AG09309 (cell line): Measurements from ENCODE around the gene FN1.

ENCODE experiments used
- DNase-seq: peaks from one replicate; pipeline ENCODE4 v3.0.0-alpha.2; 2010; ENCODE audit warnings: low read depth
- H3K4me3 ChIP-seq: 2 replicates; pipeline ENCODE4 v1.5.1; 2011; ENCODE audit warnings: mild to moderate bottlenecking, low read depth, low read length, moderate library complexity; ENCODE audit not compliant: control insufficient read depth
- TF ChIP-seq, protein P1 (sequence below): IDR thresholded peaks from 2 replicates; pipeline ENCODE4 v1.5.1; 2011; ENCODE audit warnings: mild to moderate bottlenecking, low read depth, low read length, inconsistent platforms; ENCODE audit not compliant: insufficient read depth, control insufficient read depth; ENCODE audit errors: missing control alignments

Gene FN1

DNA sequence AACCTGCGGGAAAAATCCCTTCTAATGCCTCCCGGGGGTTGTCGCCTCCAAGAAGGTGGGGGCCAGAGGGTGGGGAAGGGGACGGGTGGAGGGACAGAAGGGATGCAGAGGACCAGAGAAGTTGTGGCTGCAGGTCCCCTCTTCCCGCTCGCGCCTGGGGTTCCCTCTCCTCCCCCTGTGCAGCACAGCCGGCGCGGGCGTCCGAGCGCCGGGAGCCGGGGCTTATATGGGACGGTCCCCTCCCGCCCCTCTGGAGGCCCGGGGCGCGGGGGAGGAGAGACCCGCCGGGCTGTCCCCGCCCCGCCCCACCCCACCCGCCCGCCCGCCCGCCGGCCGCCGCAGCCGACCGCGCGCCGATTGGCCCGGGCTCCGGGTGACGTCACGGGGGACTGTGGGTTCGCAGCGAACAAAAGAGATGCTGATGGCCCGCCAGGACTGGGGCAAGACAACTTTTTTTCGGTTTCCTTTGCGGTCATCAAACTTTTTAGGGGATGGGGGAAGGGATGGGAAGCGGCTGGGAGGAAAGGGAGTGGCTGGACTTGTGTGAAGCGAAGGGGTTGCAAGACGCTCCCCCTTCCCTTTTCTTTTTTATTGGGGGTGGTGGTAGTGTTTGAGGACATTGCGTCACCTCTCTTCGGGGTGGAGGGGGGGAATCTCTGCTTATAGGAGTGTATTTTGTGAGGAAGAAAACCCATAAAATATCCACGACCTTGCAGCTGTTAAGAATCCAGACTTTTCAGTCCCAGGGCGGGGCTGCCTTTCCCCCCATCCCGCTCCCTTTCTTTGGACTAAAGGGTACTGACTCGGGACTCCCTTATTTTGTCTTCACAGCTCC is at the start of gene FN1:
Gene FN1 (minus strand): TSS at position 199 of the 835 bp plus-strand sequence. CDS start 266 bp downstream, outside the sequence.
- H3K4me3 ChIP-seq: peak within 1 kb of the TSS; percentile 89
- peak; percentile 98 for DNase-seq
- TF ChIP-seq, protein P1, sequence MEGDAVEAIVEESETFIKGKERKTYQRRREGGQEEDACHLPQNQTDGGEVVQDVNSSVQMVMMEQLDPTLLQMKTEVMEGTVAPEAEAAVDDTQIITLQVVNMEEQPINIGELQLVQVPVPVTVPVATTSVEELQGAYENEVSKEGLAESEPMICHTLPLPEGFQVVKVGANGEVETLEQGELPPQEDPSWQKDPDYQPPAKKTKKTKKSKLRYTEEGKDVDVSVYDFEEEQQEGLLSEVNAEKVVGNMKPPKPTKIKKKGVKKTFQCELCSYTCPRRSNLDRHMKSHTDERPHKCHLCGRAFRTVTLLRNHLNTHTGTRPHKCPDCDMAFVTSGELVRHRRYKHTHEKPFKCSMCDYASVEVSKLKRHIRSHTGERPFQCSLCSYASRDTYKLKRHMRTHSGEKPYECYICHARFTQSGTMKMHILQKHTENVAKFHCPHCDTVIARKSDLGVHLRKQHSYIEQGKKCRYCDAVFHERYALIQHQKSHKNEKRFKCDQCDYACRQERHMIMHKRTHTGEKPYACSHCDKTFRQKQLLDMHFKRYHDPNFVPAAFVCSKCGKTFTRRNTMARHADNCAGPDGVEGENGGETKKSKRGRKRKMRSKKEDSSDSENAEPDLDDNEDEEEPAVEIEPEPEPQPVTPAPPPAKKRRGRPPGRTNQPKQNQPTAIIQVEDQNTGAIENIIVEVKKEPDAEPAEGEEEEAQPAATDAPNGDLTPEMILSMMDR: no peak

DNA sequence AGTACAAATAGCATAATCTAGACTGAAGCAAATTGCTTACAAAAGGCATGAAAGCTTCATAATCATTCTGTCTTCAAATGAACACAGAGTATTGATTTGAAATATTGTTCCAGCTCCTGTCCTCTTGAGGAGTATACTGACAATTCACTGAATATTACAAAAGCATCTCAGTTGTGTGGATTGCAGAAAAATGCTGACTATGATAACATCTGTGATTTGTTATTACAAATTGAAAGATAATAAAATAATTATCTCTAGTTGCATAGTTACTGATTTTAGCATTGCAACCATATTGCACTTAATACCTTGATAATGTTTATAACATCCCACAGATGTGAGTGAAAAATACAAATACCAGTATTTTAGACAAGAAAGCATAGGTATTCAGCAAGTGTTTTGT is 49.2 kb upstream of the FN1 start:
- DNase-seq: no peak
- H3K4me3 ChIP-seq: no peak overlapping the region
- TF ChIP-seq, protein P1: no peak

DNA sequence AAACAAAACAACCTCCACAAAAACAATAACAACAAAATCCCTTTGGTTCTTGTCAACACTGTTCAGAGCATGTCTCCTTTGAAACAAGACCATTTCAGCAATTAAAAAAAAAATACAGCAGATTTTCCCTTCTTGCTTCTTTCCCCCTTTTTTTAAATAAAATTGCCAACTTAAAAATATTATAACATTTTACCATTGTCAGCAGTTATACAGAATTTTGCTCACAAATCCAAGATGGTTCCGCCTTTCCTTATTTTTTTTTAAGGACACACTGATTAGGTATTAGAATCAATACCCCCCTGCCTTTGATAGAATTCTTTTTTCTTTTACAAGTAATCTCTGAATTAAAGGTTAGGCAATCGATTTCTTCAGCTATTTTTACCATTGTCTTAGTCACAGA is 48.7 kb upstream of the FN1 start:
- DNase-seq: no peak
- H3K4me3 ChIP-seq: no peak overlapping the region
- TF ChIP-seq, protein P1: no peak

DNA sequence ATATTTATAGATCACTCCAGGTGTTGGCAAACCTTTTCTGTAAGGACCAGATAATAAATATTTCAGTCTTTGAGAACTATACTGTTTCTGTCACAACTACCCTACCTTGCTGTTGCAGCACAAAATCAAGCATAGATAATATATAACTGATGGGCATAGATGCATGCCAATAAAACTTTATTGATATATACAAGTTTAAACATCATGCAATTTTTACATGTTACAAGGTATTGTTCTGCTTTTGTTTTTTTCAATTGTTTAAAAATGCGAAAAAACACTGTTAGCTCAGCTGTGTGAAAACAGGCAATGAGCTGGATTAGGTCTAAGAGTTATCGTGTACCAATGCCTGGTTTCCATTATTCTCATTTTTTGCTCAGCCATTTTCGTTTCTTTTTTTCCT is 47.6 kb upstream of the FN1 start:
- TF ChIP-seq, protein P1: no peak
- DNase-seq: no peak
- no peak overlapping the region for H3K4me3 ChIP-seq

DNA sequence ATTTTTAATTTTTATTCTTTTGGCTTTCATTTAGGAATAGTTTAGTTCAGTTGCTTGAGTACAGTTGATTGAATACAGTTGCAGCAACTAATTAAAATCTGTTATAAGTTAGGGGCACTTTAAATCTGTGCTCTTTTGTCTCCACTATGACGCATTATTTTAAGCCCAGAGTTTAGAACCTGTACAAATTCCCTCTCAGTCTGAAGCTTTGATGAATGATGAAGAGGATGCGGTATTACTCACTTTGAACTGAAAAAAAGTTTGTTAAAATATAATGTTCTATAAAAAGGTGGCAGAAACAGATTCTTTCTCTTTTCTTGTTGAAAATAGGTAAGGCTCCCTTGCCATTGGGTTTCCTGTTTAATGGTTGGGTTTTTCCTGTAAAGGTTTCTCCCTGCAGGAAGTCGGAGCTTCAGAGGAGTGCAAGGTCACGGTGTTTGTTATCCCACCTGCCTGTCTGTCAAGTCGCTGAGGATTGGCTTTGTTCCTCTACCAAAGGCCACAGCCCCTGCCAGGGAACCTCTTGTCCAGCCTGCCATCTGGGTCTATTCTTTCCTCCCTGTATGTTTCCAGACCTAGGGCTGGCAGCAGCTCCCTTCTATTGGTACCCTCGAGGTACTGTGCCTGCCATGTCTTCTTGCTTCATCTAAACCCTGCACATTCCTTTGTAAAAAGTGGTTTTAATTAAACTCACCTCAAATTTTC is 43.8 kb upstream of the FN1 start:
- TF ChIP-seq, protein P1: no peak
- DNase-seq: no peak
- no peak overlapping the region for H3K4me3 ChIP-seq

DNA sequence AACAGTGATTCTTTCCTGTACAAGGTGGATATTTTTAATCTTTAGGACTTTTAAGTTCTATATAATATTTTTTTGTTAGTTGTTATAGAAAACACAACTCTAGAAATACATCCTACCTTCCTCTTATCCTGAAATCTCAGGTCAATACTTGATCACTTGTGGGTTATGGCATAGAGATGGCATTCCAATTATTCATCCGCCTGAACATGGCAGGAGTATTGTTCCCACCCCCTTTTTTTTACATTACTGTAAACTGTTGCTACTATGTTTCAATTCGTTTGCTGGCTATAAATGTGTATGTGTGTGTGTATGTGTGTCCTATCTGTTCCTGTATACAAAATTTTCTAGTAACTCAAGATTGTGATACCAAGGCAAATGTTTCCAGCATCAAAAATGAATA is 43.3 kb upstream of the FN1 start:
- DNase-seq: no peak
- H3K4me3 ChIP-seq: no peak overlapping the region
- TF ChIP-seq, protein P1: no peak
